GM10266 (cell line): Measurements from ENCODE around the gene SHMT2.

Experiments
- DNase-seq: peaks from one replicate; pipeline ENCODE4 v3.0.0; 2012; ENCODE audit errors: extremely low spot score
- CTCF ChIP-seq: IDR thresholded peaks from 2 replicates; pipeline ENCODE4 v1.5.1; 2012; ENCODE audit warnings: mild to moderate bottlenecking, low read depth; ENCODE audit not compliant: control insufficient read depth, insufficient read depth; ENCODE audit errors: missing control alignments

The SHMT2 gene

GRCh38 chr12:57254506-57255280 is 25.2 kb downstream of the SHMT2 start:
- TF ChIP-seq CTCF, result no peak
- no peak for DNase-seq

GRCh38 chr12:57255916-57256315 is 26.4 kb downstream of the SHMT2 start:
- DNase-seq, result no peak
- TF ChIP-seq CTCF, result no peak

GRCh38 chr12:57258977-57259970 is 29.8 kb downstream of the SHMT2 start:
- TF ChIP-seq CTCF, result no peak

GRCh38 chr12:57260366-57260765 is 30.9 kb downstream of the SHMT2 start:
- no peak for TF ChIP-seq CTCF
- no peak for DNase-seq

More at GRCh38 chr12:57258977-57259970, 29.8 kb downstream of the SHMT2 start:
- no peak for DNase-seq

- TF ChIP-seq CTCF, result no peak
- DNase-seq, result no peak
Observed at GRCh38 chr12:57261428-57261865, 31.9 kb downstream of the SHMT2 start.

- no peak for DNase-seq
- TF ChIP-seq CTCF, result no peak
Observed at GRCh38 chr12:57262126-57262822, 32.8 kb downstream of the SHMT2 start.
